Fibroblast of lung (primary cell): ENCODE results near the gene TACC2.

Source experiments
- CTCF ChIP-seq, 2 donors: IDR thresholded peaks in 1 of 2; conservative IDR thresholded peaks in 1 of 2; 1 replicate in 1 of 2; 2 replicates in 1 of 2; pipeline ENCODE4 v1.5.1; 2011 to 2012; ENCODE audit warnings: low read length in 2 of 2, control low read depth in 1 of 2, inconsistent platforms in 1 of 2, low read depth in 1 of 2, mild to moderate bottlenecking in 1 of 2
- EZH2 ChIP-seq: IDR thresholded peaks from 2 replicates; pipeline ENCODE4 v1.5.1; 2012; ENCODE audit warnings: low read length, control low read depth, mild to moderate bottlenecking; ENCODE audit errors: missing control alignments

- no peak for TF ChIP-seq CTCF (conservative IDR thresholded peaks at IDR 0.05 in 1 of 2, IDR thresholded peaks at IDR 0.05 in 1 of 2; ENCODE audit: low read depth in 1 of 2, low read length in 2 of 2)
- TF ChIP-seq EZH2: no peak
Measured at GRCh38 chr10:122296363-122297120, 307.6 kb downstream of the TACC2 start.
